IMR-90 (cell line): ENCODE data around the gene FKBP7. TPM values are rescaled to one million over a fixed set of nuclear protein-coding genes. Genes with fewer than 3 reads are reported as not detected.

Experiments
- ATAC-seq: fragments of 200-7000 bp; cut with Tn5 transposase; 2 replicates; pipeline ENCODE4 v1.9.1; 2020; ENCODE audit warnings: low read depth, mild to moderate bottlenecking, moderate library complexity
- BruUV-seq: library from RNA; stranded (reverse); fragments of 400-500 nt; replicated peaks from 2 replicates; lab custom pipeline; 2021; lab: Mats Ljungman, UMichigan
- CTCF ChIA-PET: fragments of 300-600 bp; formaldehyde crosslinking; extraction: SDS; loops from one replicate; lab custom pipeline; 2021; ENCODE audit warnings: antibody characterized with exemption; lab: Yijun Ruan, JAX
- POLR2A ChIA-PET: fragments of 300-600 bp; sonication (Branson Sonifier 250); formaldehyde crosslinking; loops from one replicate; lab custom pipeline; 2022; ENCODE audit warnings: antibody characterized with exemption; ENCODE audit not compliant: unreplicated experiment; lab: Charles Lee
- DNase-seq: peaks from one replicate; pipeline ENCODE4 v3.0.0; 2013
- H2AFZ ChIP-seq: replicated peaks from 2 replicates; pipeline ENCODE3; 2013; ENCODE audit warnings: low read length, mild to moderate bottlenecking; ENCODE audit not compliant: poor library complexity
- H2AK5ac ChIP-seq: 2 replicates; pipeline ENCODE4 v1.6.1; 2013; ENCODE audit warnings: low read depth, low read length, inconsistent platforms
- H2AK9ac ChIP-seq: replicated peaks from 2 replicates; pipeline ENCODE3; 2013; ENCODE audit warnings: mild to moderate bottlenecking, low read depth, low read length, moderate library complexity; ENCODE audit not compliant: poor library complexity
- H2BK120ac ChIP-seq: 2 replicates; pipeline ENCODE4 v1.6.1; 2013; ENCODE audit warnings: low read depth, low read length, inconsistent platforms
- H2BK15ac ChIP-seq: 3 replicates; pipeline ENCODE4 v1.6.1; 2013; ENCODE audit warnings: low read depth, low read length, inconsistent platforms
- H2BK20ac ChIP-seq: 2 replicates; pipeline ENCODE4 v1.6.1; 2013; ENCODE audit warnings: low read depth, mild to moderate bottlenecking, inconsistent platforms, low read length, moderate library complexity
- H2BK5ac ChIP-seq: 2 replicates; pipeline ENCODE4 v1.6.1; 2013; ENCODE audit warnings: mild to moderate bottlenecking, low read depth, low read length, inconsistent platforms; ENCODE audit not compliant: poor library complexity, severe bottlenecking
- H3K14ac ChIP-seq: replicated peaks from 2 replicates; pipeline ENCODE4 v1.6.1; 2013; ENCODE audit warnings: low read depth, low read length, inconsistent platforms
- H3K18ac ChIP-seq: 2 replicates; pipeline ENCODE4 v1.6.1; 2013; ENCODE audit warnings: low read depth, low read length, control low read depth
- H3K23ac ChIP-seq: 2 replicates; pipeline ENCODE4 v1.6.1; 2013; ENCODE audit warnings: low read depth, low read length, inconsistent platforms
- H3K27ac ChIP-seq: 2 replicates; pipeline ENCODE4 v1.5.1; 2013; ENCODE audit warnings: mild to moderate bottlenecking, control low read depth, low read length; ENCODE audit not compliant: insufficient read depth
- H3K27me3 ChIP-seq: 2 replicates; pipeline ENCODE4 v1.6.1; 2013; ENCODE audit warnings: low read length; ENCODE audit not compliant: control insufficient read depth, insufficient read depth
- H3K36me3 ChIP-seq: 2 replicates; pipeline ENCODE4 v1.6.1; 2013; ENCODE audit warnings: low read length, mixed read lengths; ENCODE audit not compliant: control insufficient read depth, insufficient read depth
- H3K4ac ChIP-seq: 2 replicates; pipeline ENCODE4 v1.6.1; 2013; ENCODE audit warnings: low read depth, low read length, inconsistent platforms
- H3K4me1 ChIP-seq: 2 replicates; pipeline ENCODE4 v1.6.1; 2013; ENCODE audit warnings: low read length, mixed read lengths; ENCODE audit not compliant: control insufficient read depth, insufficient read depth
- H3K4me2 ChIP-seq: 2 replicates; pipeline ENCODE4 v1.6.1; 2013; ENCODE audit warnings: low read depth, mild to moderate bottlenecking, control low read depth, low read length, moderate library complexity
- H3K4me3 ChIP-seq: 2 replicates; pipeline ENCODE4 v1.5.1; 2013; ENCODE audit warnings: low read depth, mild to moderate bottlenecking, control low read depth, low read length, moderate library complexity; ENCODE audit not compliant: insufficient read depth
- H3K56ac ChIP-seq: 2 replicates; pipeline ENCODE4 v1.6.1; 2013; ENCODE audit warnings: low read length, inconsistent platforms; ENCODE audit not compliant: insufficient read depth; ENCODE audit errors: extremely low read depth
- H3K79me1 ChIP-seq, 2 experiments: 2 replicates each; pipeline ENCODE4 v1.6.1; 2013; ENCODE audit warnings: low read length in 2 of 2, inconsistent platforms in 1 of 2, low read depth in 1 of 2
- H3K9ac ChIP-seq: 2 replicates; pipeline ENCODE4 v1.6.1; 2013; ENCODE audit warnings: low read depth, low read length, control low read depth
- H3K9me1 ChIP-seq: 2 replicates; pipeline ENCODE4 v1.6.1; 2013; ENCODE audit warnings: low read length, inconsistent platforms; ENCODE audit not compliant: insufficient read depth
- H3K9me3 ChIP-seq: 2 replicates; pipeline ENCODE4 v1.6.1; 2013; ENCODE audit warnings: low read length; ENCODE audit not compliant: control insufficient read depth, insufficient read depth
- H4K20me1 ChIP-seq: 2 replicates; pipeline ENCODE4 v1.6.1; 2013; ENCODE audit warnings: low read length, inconsistent platforms; ENCODE audit not compliant: insufficient read depth
- H4K5ac ChIP-seq: 2 replicates; pipeline ENCODE4 v1.6.1; 2013; ENCODE audit warnings: mild to moderate bottlenecking, low read depth, low read length, control low read depth
- H4K8ac ChIP-seq, 2 experiments: 2 replicates each; pipeline ENCODE4 v1.6.1; 2013; ENCODE audit warnings: low read depth in 2 of 2, low read length in 2 of 2, control low read depth in 1 of 2, inconsistent platforms in 1 of 2
- H4K91ac ChIP-seq: 2 replicates; pipeline ENCODE4 v1.6.1; 2013; ENCODE audit warnings: low read depth, low read length, inconsistent platforms; ENCODE audit not compliant: insufficient read depth
- CHD1 ChIP-seq: IDR thresholded peaks from 2 replicates; pipeline ENCODE4 v1.6.1; 2012; ENCODE audit warnings: low read depth, low read length, improper control_type of control experiment
- FOS ChIP-seq: fragments of 150-350 bp; IDR thresholded peaks from 2 replicates; pipeline ENCODE4 v1.6.1; 2016; ENCODE audit warnings: low read depth, low read length
- MAFK ChIP-seq: IDR thresholded peaks from 2 replicates; pipeline ENCODE4 v1.6.1; 2012; ENCODE audit warnings: low read depth, low read length, improper control_type of control experiment
- POLR2A ChIP-seq: IDR thresholded peaks from 2 replicates; pipeline ENCODE4 v1.6.1; 2012; ENCODE audit warnings: mild to moderate bottlenecking, low read depth, low read length
- whole genome bisulfite sequencing, 2 experiments: methylation state at CpG; one replicate each; pipeline versions ENCODE4 v1.1.5 to v1.1.7; 2013; ENCODE audit warnings: missing lambda C conversion rate in 2 of 2; ENCODE audit not compliant: insufficient read length in 1 of 2; ENCODE audit errors: extremely low coverage in 2 of 2; 5-methylcytosine and 5-hydroxymethylcytosine counted together
- dilution Hi-C: fragments of 300-500 bp; cut with HindIII; formaldehyde crosslinking; loops from one replicate; pipeline ENCODE4 v1.14.3; 2018; ENCODE audit warnings: low sequenced_read_pairs; ENCODE audit not compliant: unreplicated experiment
- in situ Hi-C: fragments of 300-500 bp; cut with MboI; formaldehyde crosslinking; loops from 3 replicates; pipeline ENCODE4 v1.14.3; 2019; ENCODE audit warnings: low sequenced_read_pairs, inconsistent platforms, mixed read lengths
- intact Hi-C: fragments of 100-400 bp; cut with micrococcal nuclease; formaldehyde crosslinking; loops from 2 replicates; pipeline ENCODE4 v1.10.0; 2022
- polyA plus RNA-seq, 3 experiments: library from polyadenylated mRNA; depleted of rRNA; stranded (reverse); fragments of >200 nt; gene quantifications; 2 replicates each; pipeline ENCODE4 v1.2.3, GENCODE V29; 2012; ENCODE audit warnings: low replicate concordance in 1 of 3
- total RNA-seq: library from RNA; depleted of rRNA; stranded (reverse); fragments of >200 nt; gene quantifications from 2 replicates; pipeline ENCODE4 v1.2.3, GENCODE V29; 2012
- TF ChIP-seq, protein P1 (sequence below): conservative IDR thresholded peaks from 2 replicates; pipeline ENCODE4 v1.5.1; 2012; ENCODE audit warnings: mild to moderate bottlenecking, low read depth, low read length, improper control_type of control experiment
- TF ChIP-seq, protein P2 (sequence below): fragments of 150-350 bp; IDR thresholded peaks from 2 replicates; pipeline ENCODE4 v1.6.1; 2016; ENCODE audit warnings: low read depth, mild to moderate bottlenecking, low read length, moderate library complexity, borderline replicate concordance

FKBP7 gene
- total and polyA plus RNA-seq, 2 of the 4 experiments (the other 2 are of a cell fraction): 32.6 to 51.0 TPM

DNA sequence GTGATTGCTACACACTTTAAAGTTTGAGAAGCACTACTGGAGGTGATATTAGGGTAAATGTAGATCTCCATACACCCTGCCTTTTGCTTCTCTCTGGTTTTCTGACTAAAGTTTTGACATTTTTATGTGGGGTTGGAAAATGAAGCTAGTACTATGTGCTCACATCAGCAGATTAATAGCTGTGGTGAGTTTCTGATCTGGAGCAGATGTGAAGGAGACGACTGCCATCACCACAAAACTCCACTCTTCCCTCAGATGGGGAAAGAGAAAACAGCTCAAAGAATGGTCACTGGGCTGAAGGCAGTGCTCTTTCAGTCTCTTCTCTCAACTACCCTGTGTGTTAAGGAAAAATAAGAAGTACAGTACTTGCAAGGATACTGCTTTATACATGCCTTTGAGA, 39.1 kb upstream of the FKBP7 start (continued):
- TF ChIP-seq, protein P1, sequence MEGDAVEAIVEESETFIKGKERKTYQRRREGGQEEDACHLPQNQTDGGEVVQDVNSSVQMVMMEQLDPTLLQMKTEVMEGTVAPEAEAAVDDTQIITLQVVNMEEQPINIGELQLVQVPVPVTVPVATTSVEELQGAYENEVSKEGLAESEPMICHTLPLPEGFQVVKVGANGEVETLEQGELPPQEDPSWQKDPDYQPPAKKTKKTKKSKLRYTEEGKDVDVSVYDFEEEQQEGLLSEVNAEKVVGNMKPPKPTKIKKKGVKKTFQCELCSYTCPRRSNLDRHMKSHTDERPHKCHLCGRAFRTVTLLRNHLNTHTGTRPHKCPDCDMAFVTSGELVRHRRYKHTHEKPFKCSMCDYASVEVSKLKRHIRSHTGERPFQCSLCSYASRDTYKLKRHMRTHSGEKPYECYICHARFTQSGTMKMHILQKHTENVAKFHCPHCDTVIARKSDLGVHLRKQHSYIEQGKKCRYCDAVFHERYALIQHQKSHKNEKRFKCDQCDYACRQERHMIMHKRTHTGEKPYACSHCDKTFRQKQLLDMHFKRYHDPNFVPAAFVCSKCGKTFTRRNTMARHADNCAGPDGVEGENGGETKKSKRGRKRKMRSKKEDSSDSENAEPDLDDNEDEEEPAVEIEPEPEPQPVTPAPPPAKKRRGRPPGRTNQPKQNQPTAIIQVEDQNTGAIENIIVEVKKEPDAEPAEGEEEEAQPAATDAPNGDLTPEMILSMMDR: no peak

DNA sequence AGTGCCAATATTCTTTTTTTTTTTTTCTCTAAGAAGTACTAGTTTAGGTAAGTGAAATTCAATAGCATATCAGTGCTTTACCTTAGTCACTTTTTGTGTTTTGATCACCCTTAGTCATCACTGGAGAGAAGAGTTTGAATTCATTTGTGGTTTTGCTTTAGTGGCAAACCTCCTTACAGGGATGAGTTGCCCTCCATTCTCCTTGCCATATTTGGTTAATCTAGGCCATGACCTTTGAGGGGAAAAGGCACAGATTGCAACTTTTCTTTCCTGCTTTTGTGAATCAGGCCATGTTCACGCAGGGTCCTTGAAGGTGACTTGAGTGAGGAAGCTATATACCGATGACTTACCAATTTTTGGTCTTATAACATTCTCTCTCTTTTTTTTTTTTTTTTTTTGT, 36.3 kb upstream of the FKBP7 start:
- no peak overlapping the region for H3K9ac ChIP-seq
- H3K56ac ChIP-seq: no peak overlapping the region
- no peaks in the 10 kb centered on the region for H3K27me3 ChIP-seq
- H2AK5ac ChIP-seq: no peak overlapping the region
- peaks cover 2% of the 10 kb centered on the region; the same call in 1 of the 2 replicates for H3K4me1 ChIP-seq
- H3K4me3 ChIP-seq: no peak overlapping the region
- dilution Hi-C loops: no loop called here
- intact Hi-C loops: no loop called here
- POLR2A ChIA-PET: no interaction called here
- peak; percentile 80 for DNase-seq
- H3K4me2 ChIP-seq: no peak overlapping the region; the same call in 1 of the 2 replicates
- H2BK5ac ChIP-seq: no peak overlapping the region
- no peak overlapping the region for H3K27ac ChIP-seq
- H4K5ac ChIP-seq: no peak overlapping the region
- in situ Hi-C loops: no loop called here
- no peak overlapping the region for H4K91ac ChIP-seq
- H3K9me1 ChIP-seq: 0 out of 2 replicates have a peak, but pooled peaks cover 6% of the 10 kb centered on the region
- H2AFZ ChIP-seq: no peak overlapping the region
- CTCF ChIA-PET: interaction anchor here (0.6 to 1.0 kb wide), 3 partner anchors 9 to 396 kb away, joined by 3 to 7 read pairs (median 4); partner anchors contain the start of gene PLEKHA3
- no peaks in the 10 kb centered on the region; a peak in 1 of 4 replicates for H3K79me1 ChIP-seq
- no peak overlapping the region for H2BK120ac ChIP-seq
- no peak overlapping the region for H2BK15ac ChIP-seq
- no peak for TF ChIP-seq FOS
- peak; percentile 16; the same call in 1 of the 2 replicates for TF ChIP-seq MAFK
- no peak for TF ChIP-seq POLR2A
- no peak for TF ChIP-seq CHD1
- TF ChIP-seq, protein P2, sequence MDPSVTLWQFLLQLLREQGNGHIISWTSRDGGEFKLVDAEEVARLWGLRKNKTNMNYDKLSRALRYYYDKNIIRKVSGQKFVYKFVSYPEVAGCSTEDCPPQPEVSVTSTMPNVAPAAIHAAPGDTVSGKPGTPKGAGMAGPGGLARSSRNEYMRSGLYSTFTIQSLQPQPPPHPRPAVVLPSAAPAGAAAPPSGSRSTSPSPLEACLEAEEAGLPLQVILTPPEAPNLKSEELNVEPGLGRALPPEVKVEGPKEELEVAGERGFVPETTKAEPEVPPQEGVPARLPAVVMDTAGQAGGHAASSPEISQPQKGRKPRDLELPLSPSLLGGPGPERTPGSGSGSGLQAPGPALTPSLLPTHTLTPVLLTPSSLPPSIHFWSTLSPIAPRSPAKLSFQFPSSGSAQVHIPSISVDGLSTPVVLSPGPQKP: no peak
- BruUV-seq: no TSS peak
- no peak overlapping the region for H4K8ac ChIP-seq
- ATAC-seq: peak; percentile 63
- no peak overlapping the region for H2AK9ac ChIP-seq
- no peak overlapping the region for H3K18ac ChIP-seq
- H2BK20ac ChIP-seq: no peak overlapping the region
- H3K4ac ChIP-seq: no peak overlapping the region
- whole genome bisulfite sequencing, 2 experiments: no CpG with 5 or more reads among the region's 2 CpGs
- no peak overlapping the region for H3K23ac ChIP-seq
- no peaks in the 10 kb centered on the region for H3K9me3 ChIP-seq
- peaks cover 6% of the 10 kb centered on the region; the same call in 1 of the 2 replicates for H3K36me3 ChIP-seq
- no peaks in the 10 kb centered on the region for H4K20me1 ChIP-seq
- no peak overlapping the region for H3K14ac ChIP-seq
